Measurements from ENCODE around the gene COL15A1. TPM values are rescaled to one million over a fixed set of nuclear protein-coding genes. Genes with fewer than 3 reads are reported as not detected.
A peak's percentile ranks its signal among the peaks of the same experiment; 100 is the strongest.

COL15A1 gene
- total RNA-seq, 2 donors from 2014 or later = 6.0 to 16.0 TPM

- no peak for TF ChIP-seq CTCF (IDR thresholded peaks at IDR 0.05)
- Histone ChIP-seq H3K9ac (ENCODE audit: low read depth in 2 of 2, low read length in 2 of 2) (no peak overlapping the region), H3K9me3 (no peaks in the 10 kb centered on the region), H3K4me1 (peaks cover 3% of the 10 kb centered on the region), H3K27me3 (no peaks in the 10 kb centered on the region), H3K4me3 (no peak overlapping the region), H3K36me3 (no peaks in the 10 kb centered on the region), H3K27ac (no peak overlapping the region)
- DNase-seq = no peak
- intact Hi-C loops (cut with DNase I) = no loop called here
Observed at GRCh38 chr9:98974106-98974505, 30.4 kb downstream of the COL15A1 start.

GRCh38 chr9:98974554-98974953 lies 30.8 kb downstream of the COL15A1 start:
- H3K9ac ChIP-seq (ENCODE audit: low read depth in 2 of 2, low read length in 2 of 2) = no peak overlapping the region
- peaks cover 3% of the 10 kb centered on the region for H3K4me1 ChIP-seq
- DNase-seq = no peak
- H3K27me3 ChIP-seq = no peaks in the 10 kb centered on the region
- H3K4me3 ChIP-seq = no peak overlapping the region
- TF ChIP-seq CTCF (IDR thresholded peaks at IDR 0.05) = no peak
- H3K9me3 ChIP-seq = no peaks in the 10 kb centered on the region
- intact Hi-C loops (cut with DNase I) = no loop called here
- no peak overlapping the region for H3K27ac ChIP-seq
- H3K36me3 ChIP-seq = no peaks in the 10 kb centered on the region

- Histone ChIP-seq H3K36me3 (no peaks in the 10 kb centered on the region), H3K9ac (ENCODE audit: low read depth in 2 of 2, low read length in 2 of 2) (peak overlapping the region in 1 of 2 donors; percentile 41), H3K27me3 (no peaks in the 10 kb centered on the region), H3K4me1 (peaks cover 3% of the 10 kb centered on the region), H3K27ac (no peak overlapping the region), H3K4me3 (no peak overlapping the region), H3K9me3 (no peaks in the 10 kb centered on the region)
- DNase-seq = peak; percentile 89
- peak; percentile 97 for TF ChIP-seq CTCF (IDR thresholded peaks at IDR 0.05)
- intact Hi-C loops (cut with DNase I) = no loop called here
Observed at GRCh38 chr9:98974994-98975712, 31.4 kb downstream of the COL15A1 start.

GRCh38 chr9:98975838-98976237 lies 32.1 kb downstream of the COL15A1 start:
- intact Hi-C loops (cut with DNase I) = no loop called here
- Histone ChIP-seq H3K4me3 (no peak overlapping the region), H3K27me3 (no peaks in the 10 kb centered on the region), H3K9me3 (no peaks in the 10 kb centered on the region), H3K27ac (no peak overlapping the region), H3K9ac (ENCODE audit: low read depth in 2 of 2, low read length in 2 of 2) (no peak overlapping the region), H3K36me3 (no peaks in the 10 kb centered on the region), H3K4me1 (peaks cover 3% of the 10 kb centered on the region)
- no peak for TF ChIP-seq CTCF (IDR thresholded peaks at IDR 0.05)
- DNase-seq = no peak

- H3K9ac ChIP-seq (ENCODE audit: low read depth in 2 of 2, low read length in 2 of 2) = no peak overlapping the region
- no peaks in the 10 kb centered on the region for H3K36me3 ChIP-seq
- no peak for TF ChIP-seq CTCF (IDR thresholded peaks at IDR 0.05)
- DNase-seq = no peak
- intact Hi-C loops (cut with DNase I) = no loop called here
- no peaks in the 10 kb centered on the region for H3K9me3 ChIP-seq
- H3K4me1 ChIP-seq = peaks cover 3% of the 10 kb centered on the region
- H3K27ac ChIP-seq = no peak overlapping the region
- no peaks in the 10 kb centered on the region for H3K27me3 ChIP-seq
- H3K4me3 ChIP-seq = no peak overlapping the region
Observed at GRCh38 chr9:98977246-98977714, 33.6 kb downstream of the COL15A1 start.

Measured in colonic mucosa (tissue), 4 donors.